GM23338 (cell line): ENCODE measurements around the gene C1QTNF4. TPM values are rescaled to one million over a fixed set of nuclear protein-coding genes. Genes with fewer than 3 reads are reported as not detected.

Experiments
- ATAC-seq: fragments of 200-7000 bp; cut with Tn5 transposase; 3 replicates; pipeline ENCODE4 v1.9.1; 2020
- DNase-seq: peaks from one replicate; pipeline ENCODE4 v3.0.0-alpha.2; 2015; ENCODE audit warnings: low spot score
- H2AFZ ChIP-seq: fragments of 200-600 bp; sonication (generic); 2 replicates; pipeline ENCODE4 v1.8.0; 2016; ENCODE audit warnings: antibody characterized with exemption, mild to moderate bottlenecking, moderate library complexity
- H3F3A ChIP-seq: fragments of 200-600 bp; sonication (generic); replicated peaks from 2 replicates; pipeline ENCODE4 v1.8.0; 2017; ENCODE audit warnings: antibody characterized with exemption, mixed run types, low read depth
- H3K27ac ChIP-seq: fragments of 200-600 bp; sonication (generic); 2 replicates; pipeline ENCODE4 v1.6.1; 2016; ENCODE audit warnings: low read depth
- H3K27me3 ChIP-seq: fragments of 200-600 bp; sonication (generic); 2 replicates; pipeline ENCODE4 v1.8.0; 2016; ENCODE audit warnings: mild to moderate bottlenecking, mixed run types, moderate library complexity; ENCODE audit not compliant: insufficient read depth
- H3K36me3 ChIP-seq: fragments of 200-600 bp; sonication (generic); 2 replicates; pipeline ENCODE4 v1.8.0; 2016; ENCODE audit warnings: mild to moderate bottlenecking; ENCODE audit not compliant: insufficient read depth
- H3K4me1 ChIP-seq: fragments of 200-600 bp; sonication (generic); 2 replicates; pipeline ENCODE4 v1.8.0; 2016; ENCODE audit warnings: mild to moderate bottlenecking, moderate library complexity; ENCODE audit not compliant: insufficient read depth
- H3K4me2 ChIP-seq: fragments of 200-600 bp; sonication (generic); 2 replicates; pipeline ENCODE4 v1.7.1; 2017; ENCODE audit warnings: mixed run types
- H3K4me3 ChIP-seq: fragments of 200-600 bp; sonication (generic); 2 replicates; pipeline ENCODE4 v1.6.1; 2016; ENCODE audit warnings: mixed run types
- H3K79me2 ChIP-seq: fragments of 200-600 bp; sonication (generic); replicated peaks from 2 replicates; pipeline ENCODE4 v1.8.0; 2017; ENCODE audit warnings: mild to moderate bottlenecking; ENCODE audit not compliant: insufficient read depth
- H3K9me2 ChIP-seq: fragments of 200-600 bp; sonication (generic); 2 replicates; pipeline ENCODE4 v1.8.0; 2017; ENCODE audit not compliant: insufficient read depth
- H4K20me1 ChIP-seq: fragments of 200-600 bp; sonication (generic); replicated peaks from 2 replicates; pipeline ENCODE4 v1.8.0; 2017; ENCODE audit warnings: mild to moderate bottlenecking; ENCODE audit not compliant: insufficient read depth
- H3K27ac Mint-ChIP-seq: 2 replicates; pipeline ENCODE4 v1.8.0; 2020; ENCODE audit warnings: inconsistent platforms, mild to moderate bottlenecking, moderate library complexity, mixed read lengths
- H3K27me3 Mint-ChIP-seq: 3 replicates; pipeline ENCODE4 v1.8.0; 2022; ENCODE audit warnings: low read depth, mild to moderate bottlenecking, moderate library complexity, mixed read lengths, inconsistent platforms; ENCODE audit not compliant: insufficient read depth, poor library complexity
- H3K36me3 Mint-ChIP-seq: 3 replicates; pipeline ENCODE4 v1.8.0; 2021; ENCODE audit warnings: low read depth, mild to moderate bottlenecking, inconsistent platforms, moderate library complexity, mixed read lengths
- H3K4me1 Mint-ChIP-seq: 3 replicates; pipeline ENCODE4 v1.8.0; 2020; ENCODE audit warnings: mild to moderate bottlenecking, inconsistent platforms, mixed read lengths
- H3K4me3 Mint-ChIP-seq: 3 replicates; pipeline ENCODE4 v1.8.0; 2021; ENCODE audit warnings: moderate library complexity, mild to moderate bottlenecking, inconsistent platforms, mixed read lengths
- H3K9me3 Mint-ChIP-seq: 3 replicates; pipeline ENCODE4 v1.8.0; 2020; ENCODE audit warnings: moderate library complexity, mild to moderate bottlenecking, inconsistent platforms, mixed read lengths
- CREB1 ChIP-seq: fragments of 250-450 bp; sonication (Bioruptor Pico); IDR thresholded peaks from 2 replicates; pipeline ENCODE4 v1.5.0; 2020; ENCODE audit warnings: low read depth, mild to moderate bottlenecking, moderate library complexity
- EZH2 ChIP-seq: fragments of 200-600 bp; sonication (generic); IDR thresholded peaks from one replicate; pipeline ENCODE4 v1.8.0; 2017; ENCODE audit warnings: antibody characterized with exemption, mild to moderate bottlenecking, low read depth; ENCODE audit not compliant: unreplicated experiment
- EZH2phosphoT487 ChIP-seq: fragments of 200-600 bp; sonication (generic); IDR thresholded peaks from one replicate; pipeline ENCODE4 v1.8.1; 2018; ENCODE audit warnings: antibody characterized with exemption; ENCODE audit not compliant: unreplicated experiment
- JUNB ChIP-seq: IDR thresholded peaks from one replicate; pipeline ENCODE4 v1.6.1; 2016; ENCODE audit warnings: antibody characterized with exemption; ENCODE audit not compliant: unreplicated experiment
- NANOG ChIP-seq: IDR thresholded peaks from 2 replicates; pipeline ENCODE4 v1.6.1; 2016; ENCODE audit warnings: antibody characterized with exemption, borderline replicate concordance
- POLR2AphosphoS5 ChIP-seq: IDR thresholded peaks from 2 replicates; pipeline ENCODE4 v1.6.1; 2016; ENCODE audit warnings: antibody characterized with exemption, low read depth
- polyA plus RNA-seq: library from polyadenylated mRNA; unstranded; fragments of >200 nt; fragmentation: Nextera tagmentation; extraction: Ambion mirVana; gene quantifications from 2 replicates; pipeline ENCODE4 v1.2.1, GENCODE V29; 2016
- total RNA-seq: library from RNA; depleted of rRNA; stranded (reverse); fragments of >200 nt; shearing (Covaris generic); gene quantifications from 2 replicates; pipeline ENCODE4 v1.2.3, GENCODE V29; 2014
- TF ChIP-seq, protein P1 (sequence below), 2 experiments: fragments of 200-600 bp in 1 of 2; sonication (generic) in 1 of 2; conservative IDR thresholded peaks; 2 replicates each; pipeline versions ENCODE4 v1.5.1 to v1.6.1; 2016 to 2017; ENCODE audit warnings: antibody characterized with exemption in 2 of 2, low read depth in 2 of 2, mild to moderate bottlenecking in 2 of 2, moderate library complexity in 1 of 2
- TF ChIP-seq, protein P2 (sequence below): IDR thresholded peaks from 2 replicates; pipeline ENCODE4 v1.6.1; 2016; ENCODE audit warnings: antibody characterized with exemption
- TF ChIP-seq, protein P3 (sequence below): IDR thresholded peaks from one replicate; pipeline ENCODE4 v1.6.1; 2018; ENCODE audit warnings: antibody characterized with exemption; ENCODE audit not compliant: unreplicated experiment

Gene C1QTNF4
- total and polyA plus RNA-seq, 2 experiments from 2014 or later, result 5.2 to 6.6 TPM

DNA sequence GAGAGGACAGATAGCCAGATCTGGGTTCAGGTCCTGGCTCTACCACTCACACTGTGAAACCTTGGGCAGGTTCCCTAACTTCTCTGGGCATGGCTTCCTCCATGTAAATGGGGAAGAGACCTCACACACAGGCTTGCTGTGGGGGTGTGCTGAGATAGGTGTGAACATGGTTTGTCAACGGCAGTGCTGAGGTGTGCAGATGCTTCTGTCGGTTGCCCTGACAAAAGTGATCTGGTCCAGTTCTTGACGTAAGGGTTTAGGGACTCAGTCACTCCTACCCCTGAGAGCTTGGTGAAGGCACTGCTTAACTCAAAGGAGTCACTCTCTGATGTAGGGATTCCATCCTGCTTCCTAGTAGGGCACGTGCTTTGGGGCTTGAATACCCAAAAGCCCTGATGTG is 2.0 kb downstream of the C1QTNF4 start:
- ATAC-seq (no peak), DNase-seq (no peak)
- Mint-ChIP-seq H3K4me3 (peak overlapping the region; percentile 77; the same call in 1 of the 3 replicates), H3K36me3 (no peaks in the 10 kb centered on the region), H3K27me3 (peaks cover 52% of the 10 kb centered on the region), H3K27ac (no peak overlapping the region), H3K4me1 (peaks cover 21% of the 10 kb centered on the region), H3K9me3 (no peaks in the 10 kb centered on the region)
- Histone ChIP-seq H3K4me1 (peaks cover 23% of the 10 kb centered on the region), H4K20me1 (peaks cover 5% of the 10 kb centered on the region; the same call in 1 of the 2 replicates), H3F3A (no peaks in the 10 kb centered on the region), H3K4me3 (no peak overlapping the region; the same call in 1 of the 2 replicates), H2AFZ (no peak overlapping the region), H3K27me3 (peaks cover 69% of the 10 kb centered on the region), H3K36me3 (no peaks in the 10 kb centered on the region), H3K27ac (no peak overlapping the region), H3K4me2 (no peak overlapping the region; the same call in 1 of the 2 replicates), H3K9me2 (0 out of 2 replicates have a peak, but pooled peaks cover 6% of the 10 kb centered on the region), H3K79me2 (no peaks in the 10 kb centered on the region)
- TF ChIP-seq EZH2 (no peak), NANOG (no peak)

DNA sequence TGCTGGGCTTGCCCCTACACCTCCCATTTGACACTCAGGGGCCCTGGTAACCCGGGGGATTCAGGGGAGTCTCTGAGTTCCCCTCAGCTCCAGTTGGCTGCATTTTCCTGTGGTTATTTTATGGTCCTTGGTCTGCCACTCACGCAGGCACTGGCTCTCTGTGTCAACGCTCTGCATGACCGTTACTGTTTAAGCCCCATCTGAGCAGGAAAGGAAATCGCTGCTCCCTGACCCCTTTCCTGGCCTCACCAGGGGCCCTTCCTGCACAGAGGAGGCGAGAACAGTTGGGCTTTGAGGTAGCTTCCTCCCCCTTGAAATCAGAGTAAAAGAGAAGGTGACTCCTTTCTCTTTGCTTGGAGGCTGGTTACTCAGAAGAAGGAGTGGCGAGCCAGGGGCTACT is 2.4 kb downstream of the C1QTNF4 start:
- Histone ChIP-seq H4K20me1 (peaks cover 5% of the 10 kb centered on the region; the same call in 1 of the 2 replicates), H3K4me3 (no peak overlapping the region; the same call in 1 of the 2 replicates), H3K27me3 (peaks cover 69% of the 10 kb centered on the region), H3F3A (no peaks in the 10 kb centered on the region), H2AFZ (no peak overlapping the region), H3K79me2 (no peaks in the 10 kb centered on the region), H3K36me3 (no peaks in the 10 kb centered on the region), H3K27ac (no peak overlapping the region), H3K4me2 (no peak overlapping the region; the same call in 1 of the 2 replicates), H3K9me2 (0 out of 2 replicates have a peak, but pooled peaks cover 6% of the 10 kb centered on the region), H3K4me1 (peaks cover 23% of the 10 kb centered on the region)
- H3K27me3 Mint-ChIP-seq, result peaks cover 53% of the 10 kb centered on the region
- no peaks in the 10 kb centered on the region for H3K36me3 Mint-ChIP-seq
- H3K4me3 Mint-ChIP-seq, result no peak overlapping the region
- DNase-seq (no peak), ATAC-seq (no peak)
- no peak overlapping the region for H3K27ac Mint-ChIP-seq
- peaks cover 21% of the 10 kb centered on the region for H3K4me1 Mint-ChIP-seq
- TF ChIP-seq EZH2 (no peak), POLR2AphosphoS5 (no peak), CREB1 (CRISPR knock-in tag) (no peak), EZH2phosphoT487 (no peak), JUNB (no peak)
- TF ChIP-seq, protein P1, sequence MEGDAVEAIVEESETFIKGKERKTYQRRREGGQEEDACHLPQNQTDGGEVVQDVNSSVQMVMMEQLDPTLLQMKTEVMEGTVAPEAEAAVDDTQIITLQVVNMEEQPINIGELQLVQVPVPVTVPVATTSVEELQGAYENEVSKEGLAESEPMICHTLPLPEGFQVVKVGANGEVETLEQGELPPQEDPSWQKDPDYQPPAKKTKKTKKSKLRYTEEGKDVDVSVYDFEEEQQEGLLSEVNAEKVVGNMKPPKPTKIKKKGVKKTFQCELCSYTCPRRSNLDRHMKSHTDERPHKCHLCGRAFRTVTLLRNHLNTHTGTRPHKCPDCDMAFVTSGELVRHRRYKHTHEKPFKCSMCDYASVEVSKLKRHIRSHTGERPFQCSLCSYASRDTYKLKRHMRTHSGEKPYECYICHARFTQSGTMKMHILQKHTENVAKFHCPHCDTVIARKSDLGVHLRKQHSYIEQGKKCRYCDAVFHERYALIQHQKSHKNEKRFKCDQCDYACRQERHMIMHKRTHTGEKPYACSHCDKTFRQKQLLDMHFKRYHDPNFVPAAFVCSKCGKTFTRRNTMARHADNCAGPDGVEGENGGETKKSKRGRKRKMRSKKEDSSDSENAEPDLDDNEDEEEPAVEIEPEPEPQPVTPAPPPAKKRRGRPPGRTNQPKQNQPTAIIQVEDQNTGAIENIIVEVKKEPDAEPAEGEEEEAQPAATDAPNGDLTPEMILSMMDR (conservative IDR thresholded peaks at IDR 0.05; ENCODE audit: low read depth in 2 of 2), result no peak
- TF ChIP-seq, protein P2, sequence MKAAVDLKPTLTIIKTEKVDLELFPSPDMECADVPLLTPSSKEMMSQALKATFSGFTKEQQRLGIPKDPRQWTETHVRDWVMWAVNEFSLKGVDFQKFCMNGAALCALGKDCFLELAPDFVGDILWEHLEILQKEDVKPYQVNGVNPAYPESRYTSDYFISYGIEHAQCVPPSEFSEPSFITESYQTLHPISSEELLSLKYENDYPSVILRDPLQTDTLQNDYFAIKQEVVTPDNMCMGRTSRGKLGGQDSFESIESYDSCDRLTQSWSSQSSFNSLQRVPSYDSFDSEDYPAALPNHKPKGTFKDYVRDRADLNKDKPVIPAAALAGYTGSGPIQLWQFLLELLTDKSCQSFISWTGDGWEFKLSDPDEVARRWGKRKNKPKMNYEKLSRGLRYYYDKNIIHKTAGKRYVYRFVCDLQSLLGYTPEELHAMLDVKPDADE, result no peak
- TF ChIP-seq, protein P3, sequence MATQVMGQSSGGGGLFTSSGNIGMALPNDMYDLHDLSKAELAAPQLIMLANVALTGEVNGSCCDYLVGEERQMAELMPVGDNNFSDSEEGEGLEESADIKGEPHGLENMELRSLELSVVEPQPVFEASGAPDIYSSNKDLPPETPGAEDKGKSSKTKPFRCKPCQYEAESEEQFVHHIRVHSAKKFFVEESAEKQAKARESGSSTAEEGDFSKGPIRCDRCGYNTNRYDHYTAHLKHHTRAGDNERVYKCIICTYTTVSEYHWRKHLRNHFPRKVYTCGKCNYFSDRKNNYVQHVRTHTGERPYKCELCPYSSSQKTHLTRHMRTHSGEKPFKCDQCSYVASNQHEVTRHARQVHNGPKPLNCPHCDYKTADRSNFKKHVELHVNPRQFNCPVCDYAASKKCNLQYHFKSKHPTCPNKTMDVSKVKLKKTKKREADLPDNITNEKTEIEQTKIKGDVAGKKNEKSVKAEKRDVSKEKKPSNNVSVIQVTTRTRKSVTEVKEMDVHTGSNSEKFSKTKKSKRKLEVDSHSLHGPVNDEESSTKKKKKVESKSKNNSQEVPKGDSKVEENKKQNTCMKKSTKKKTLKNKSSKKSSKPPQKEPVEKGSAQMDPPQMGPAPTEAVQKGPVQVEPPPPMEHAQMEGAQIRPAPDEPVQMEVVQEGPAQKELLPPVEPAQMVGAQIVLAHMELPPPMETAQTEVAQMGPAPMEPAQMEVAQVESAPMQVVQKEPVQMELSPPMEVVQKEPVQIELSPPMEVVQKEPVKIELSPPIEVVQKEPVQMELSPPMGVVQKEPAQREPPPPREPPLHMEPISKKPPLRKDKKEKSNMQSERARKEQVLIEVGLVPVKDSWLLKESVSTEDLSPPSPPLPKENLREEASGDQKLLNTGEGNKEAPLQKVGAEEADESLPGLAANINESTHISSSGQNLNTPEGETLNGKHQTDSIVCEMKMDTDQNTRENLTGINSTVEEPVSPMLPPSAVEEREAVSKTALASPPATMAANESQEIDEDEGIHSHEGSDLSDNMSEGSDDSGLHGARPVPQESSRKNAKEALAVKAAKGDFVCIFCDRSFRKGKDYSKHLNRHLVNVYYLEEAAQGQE, result no peak
- no peaks in the 10 kb centered on the region for H3K9me3 Mint-ChIP-seq
